Type B pancreatic cell (in vitro differentiated cells): ENCODE measurements around the gene PMEPA1. TPM values are rescaled to one million over a fixed set of nuclear protein-coding genes. Genes with fewer than 3 reads are reported as not detected.

Experiments used
- DNase-seq: peaks from one replicate; pipeline ENCODE4 v3.0.0; 2021; ENCODE audit warnings: mixed read lengths; ENCODE audit not compliant: unreplicated experiment; ENCODE audit errors: extremely low spot score
- H3K27ac Mint-ChIP-seq: 2 replicates; pipeline ENCODE4 v1.8.0; 2021; ENCODE audit warnings: mild to moderate bottlenecking, mixed read lengths
- H3K27me3 Mint-ChIP-seq: 2 replicates; pipeline ENCODE4 v1.8.0; 2021; ENCODE audit warnings: mixed read lengths
- H3K36me3 Mint-ChIP-seq: 2 replicates; pipeline ENCODE4 v1.8.0; 2021; ENCODE audit warnings: mixed read lengths
- H3K4me1 Mint-ChIP-seq: one replicate; pipeline ENCODE4 v1.8.0; 2021; ENCODE audit warnings: mixed read lengths; ENCODE audit not compliant: unreplicated experiment
- H3K4me3 Mint-ChIP-seq: 2 replicates; pipeline ENCODE4 v1.8.0; 2021; ENCODE audit warnings: mild to moderate bottlenecking, mixed read lengths
- H3K9me3 Mint-ChIP-seq: 2 replicates; pipeline ENCODE4 v1.8.0; 2021; ENCODE audit warnings: mixed read lengths
- total RNA-seq: library from RNA; stranded (reverse); gene quantifications from 2 replicates; pipeline ENCODE4 v1.2.1, GENCODE V29; 2021; ENCODE audit warnings: low replicate concordance
- TF ChIP-seq, protein P1 (sequence below): fragments of 200-600 bp; sonication (generic); conservative IDR thresholded peaks from 2 replicates; pipeline ENCODE4 v1.5.0; 2021; ENCODE audit warnings: antibody characterized with exemption, mild to moderate bottlenecking

The PMEPA1 gene
- total RNA-seq, 1 donor from 2014 or later = 8.8 TPM

DNA sequence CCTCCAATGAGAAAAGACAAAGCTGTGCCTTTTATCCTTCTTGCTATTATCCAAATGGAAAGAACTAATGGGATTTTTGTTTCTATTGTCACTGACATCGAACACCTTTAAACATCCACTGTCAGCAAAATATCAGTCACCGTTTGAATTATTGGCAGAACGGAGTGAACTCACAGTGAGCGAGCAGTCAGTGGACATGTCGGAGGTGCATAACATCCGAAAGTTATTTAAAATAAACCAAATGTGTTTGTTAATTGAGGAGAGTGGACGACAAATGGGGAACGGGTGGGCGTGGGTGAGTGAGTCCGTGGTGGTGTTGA is 38.8 kb downstream of the PMEPA1 start:
- H3K36me3 Mint-ChIP-seq = no peaks in the 10 kb centered on the region
- DNase-seq = no peak
- no peak overlapping the region for H3K27ac Mint-ChIP-seq

DNA sequence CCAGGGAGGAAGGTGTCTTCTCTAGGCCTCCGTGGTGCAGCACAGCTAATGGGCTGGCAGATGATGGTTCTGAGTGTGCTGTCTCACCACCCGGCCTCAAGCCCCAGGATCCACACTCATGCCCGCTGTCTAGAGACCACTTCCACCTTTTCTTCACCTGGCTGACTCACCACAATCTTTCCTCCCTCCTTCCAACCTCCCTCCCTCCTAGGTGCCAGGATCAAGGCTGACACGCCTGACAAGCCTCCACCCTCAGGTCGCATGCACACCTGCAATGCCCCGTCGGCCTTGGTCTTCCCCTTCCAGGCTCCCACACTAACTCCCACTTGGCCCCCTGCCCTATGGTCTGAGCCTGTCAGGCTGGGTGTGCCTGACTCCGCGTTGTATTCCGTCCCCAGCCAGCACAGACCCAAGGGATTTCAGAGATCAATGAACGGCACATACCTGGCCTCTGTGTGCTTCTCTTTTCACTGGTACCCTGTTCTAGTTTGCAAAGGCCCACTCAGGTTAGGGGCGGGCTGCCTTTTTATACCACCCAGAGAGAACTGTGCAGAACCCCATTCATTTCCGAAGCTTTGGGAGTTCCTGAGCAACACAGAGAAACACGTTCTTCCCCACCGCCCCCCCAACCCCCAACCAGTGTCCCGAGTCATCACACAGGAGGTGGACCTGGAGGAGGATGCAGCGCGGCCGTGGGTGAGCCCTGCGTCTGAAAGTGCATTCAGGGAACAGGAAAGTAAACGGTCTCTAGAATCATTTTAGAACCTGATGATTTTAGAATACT is 39.3 kb downstream of the PMEPA1 start:
- peaks cover 11% of the 10 kb centered on the region for H3K4me1 Mint-ChIP-seq
- no peak overlapping the region for H3K27ac Mint-ChIP-seq
- no peak overlapping the region for H3K4me3 Mint-ChIP-seq
- no peaks in the 10 kb centered on the region for H3K27me3 Mint-ChIP-seq
- no peak for DNase-seq
- TF ChIP-seq, protein P1, sequence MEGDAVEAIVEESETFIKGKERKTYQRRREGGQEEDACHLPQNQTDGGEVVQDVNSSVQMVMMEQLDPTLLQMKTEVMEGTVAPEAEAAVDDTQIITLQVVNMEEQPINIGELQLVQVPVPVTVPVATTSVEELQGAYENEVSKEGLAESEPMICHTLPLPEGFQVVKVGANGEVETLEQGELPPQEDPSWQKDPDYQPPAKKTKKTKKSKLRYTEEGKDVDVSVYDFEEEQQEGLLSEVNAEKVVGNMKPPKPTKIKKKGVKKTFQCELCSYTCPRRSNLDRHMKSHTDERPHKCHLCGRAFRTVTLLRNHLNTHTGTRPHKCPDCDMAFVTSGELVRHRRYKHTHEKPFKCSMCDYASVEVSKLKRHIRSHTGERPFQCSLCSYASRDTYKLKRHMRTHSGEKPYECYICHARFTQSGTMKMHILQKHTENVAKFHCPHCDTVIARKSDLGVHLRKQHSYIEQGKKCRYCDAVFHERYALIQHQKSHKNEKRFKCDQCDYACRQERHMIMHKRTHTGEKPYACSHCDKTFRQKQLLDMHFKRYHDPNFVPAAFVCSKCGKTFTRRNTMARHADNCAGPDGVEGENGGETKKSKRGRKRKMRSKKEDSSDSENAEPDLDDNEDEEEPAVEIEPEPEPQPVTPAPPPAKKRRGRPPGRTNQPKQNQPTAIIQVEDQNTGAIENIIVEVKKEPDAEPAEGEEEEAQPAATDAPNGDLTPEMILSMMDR = no peak
- H3K9me3 Mint-ChIP-seq = no peaks in the 10 kb centered on the region
- no peaks in the 10 kb centered on the region for H3K36me3 Mint-ChIP-seq

More for the DNA sequence above, 38.8 kb downstream of the PMEPA1 start:
- H3K4me1 Mint-ChIP-seq = peaks cover 15% of the 10 kb centered on the region
- no peaks in the 10 kb centered on the region for H3K9me3 Mint-ChIP-seq
- TF ChIP-seq, protein P1 = no peak
- H3K27me3 Mint-ChIP-seq = no peaks in the 10 kb centered on the region
- no peak overlapping the region for H3K4me3 Mint-ChIP-seq

DNA sequence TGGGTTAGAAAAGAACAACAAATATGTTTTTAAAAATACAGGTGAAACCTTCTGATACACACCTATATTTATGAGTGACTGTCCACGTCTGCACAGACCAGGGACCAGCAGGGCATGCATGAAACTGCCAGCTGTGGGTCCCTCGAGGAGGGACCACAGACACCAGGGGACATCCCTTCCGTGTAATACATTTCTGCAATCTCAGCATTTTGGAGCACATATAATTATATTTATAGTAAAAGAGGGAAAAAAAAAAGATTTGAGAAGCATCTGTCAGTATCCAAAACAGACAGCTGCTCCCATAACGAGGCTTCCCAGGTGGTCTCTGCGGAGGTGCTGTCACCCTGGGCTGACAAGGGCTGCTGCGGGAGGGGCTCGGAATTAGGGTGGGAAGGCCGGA is 40.2 kb downstream of the PMEPA1 start:
- TF ChIP-seq, protein P1 = no peak
- no peaks in the 10 kb centered on the region for H3K27me3 Mint-ChIP-seq
- no peaks in the 10 kb centered on the region for H3K36me3 Mint-ChIP-seq
- no peaks in the 10 kb centered on the region for H3K9me3 Mint-ChIP-seq
- no peak overlapping the region for H3K4me3 Mint-ChIP-seq
- H3K27ac Mint-ChIP-seq = no peak overlapping the region
- peaks cover 11% of the 10 kb centered on the region for H3K4me1 Mint-ChIP-seq
- DNase-seq = no peak

DNA sequence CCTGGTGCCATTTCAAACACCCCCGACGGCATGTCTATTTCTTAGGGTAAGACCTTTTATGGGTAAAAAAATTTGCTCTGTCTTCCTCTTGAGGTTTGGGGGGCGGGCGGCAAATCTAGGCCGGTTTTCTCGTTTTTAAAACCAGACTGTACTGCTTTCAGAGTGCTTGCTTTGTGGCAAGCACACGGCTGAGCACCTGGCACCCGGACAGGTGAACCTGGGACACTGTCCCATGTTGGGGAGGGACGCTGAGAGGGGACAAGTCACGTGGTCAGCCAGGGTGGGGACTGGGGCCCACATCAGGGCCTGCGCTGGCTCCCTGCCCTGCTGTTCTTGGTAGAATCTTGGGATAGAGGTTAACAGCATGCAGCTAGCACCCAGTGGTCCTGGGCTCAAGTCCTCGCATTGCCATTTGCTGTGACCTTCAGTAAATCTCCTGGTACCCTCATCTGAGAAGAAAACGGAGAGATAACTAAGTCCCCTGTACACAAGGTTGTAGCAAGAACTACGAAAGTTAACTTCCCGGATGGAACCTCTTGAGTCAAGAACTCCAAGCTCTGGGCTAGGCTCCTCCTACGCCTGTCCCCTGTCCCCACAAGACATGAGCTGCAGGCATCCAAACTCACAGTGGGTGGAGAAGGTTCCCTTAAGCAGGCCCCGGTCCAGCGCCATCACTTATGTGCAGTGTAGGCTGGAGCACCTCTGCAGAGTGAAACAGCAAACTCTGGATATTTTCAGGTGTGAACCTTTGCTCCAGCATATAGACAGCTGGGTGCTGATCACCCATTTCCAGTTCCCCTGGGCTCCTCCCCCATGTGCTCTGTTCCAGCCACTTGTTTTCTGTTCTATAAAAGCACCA is 41.7 kb downstream of the PMEPA1 start:
- no peak overlapping the region for H3K27ac Mint-ChIP-seq
- DNase-seq = no peak
- H3K4me1 Mint-ChIP-seq = peaks cover 11% of the 10 kb centered on the region
- TF ChIP-seq, protein P1 = no peak
- no peaks in the 10 kb centered on the region for H3K36me3 Mint-ChIP-seq
- H3K27me3 Mint-ChIP-seq = no peaks in the 10 kb centered on the region
- H3K4me3 Mint-ChIP-seq = no peak overlapping the region
- H3K9me3 Mint-ChIP-seq = no peaks in the 10 kb centered on the region

DNA sequence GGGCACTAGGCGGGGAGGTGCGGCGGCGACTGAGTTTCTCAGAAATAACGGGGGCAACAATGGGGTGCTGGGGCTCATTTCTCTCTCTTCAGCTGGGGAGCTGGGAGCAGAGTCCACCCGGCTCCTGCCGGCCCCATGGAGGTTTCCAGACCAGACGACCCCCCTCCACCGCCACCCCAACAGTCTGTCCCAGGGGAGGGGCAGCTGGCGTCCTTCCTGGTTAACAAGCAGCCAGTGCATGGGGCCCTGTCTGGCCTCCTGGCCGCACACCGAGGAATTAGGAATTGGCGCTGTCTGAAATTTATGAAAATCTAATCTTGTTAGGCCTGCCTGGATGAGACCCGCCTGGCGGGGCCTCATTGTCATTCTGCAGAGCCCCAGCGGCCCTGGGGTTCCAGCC is 42.4 kb downstream of the PMEPA1 start:
- Mint-ChIP-seq H3K4me3 (no peak overlapping the region), H3K27me3 (no peaks in the 10 kb centered on the region), H3K9me3 (no peaks in the 10 kb centered on the region), H3K4me1 (peaks cover 11% of the 10 kb centered on the region), H3K36me3 (no peaks in the 10 kb centered on the region), H3K27ac (no peak overlapping the region)
- DNase-seq = no peak
- TF ChIP-seq, protein P1 = no peak
